Mucosa of rectum (tissue), 2 donors: ENCODE data around the gene TMA7.
"Not testable (repeated sequence)": the region's sequence is repeated elsewhere in the genome, so short reads cannot be mapped to it uniquely, and the experiment has no call there.

Source experiments
- H3K27ac ChIP-seq, 2 donors: one replicate each; pipeline ENCODE4 v1.7.0; 2013; ENCODE audit warnings: inconsistent platforms in 2 of 2, low read depth in 2 of 2, low read length in 2 of 2
- H3K27me3 ChIP-seq, 2 donors: one replicate each; pipeline ENCODE4 v1.7.0; 2013; ENCODE audit warnings: low read length in 2 of 2; ENCODE audit not compliant: control insufficient read depth in 2 of 2, insufficient read depth in 2 of 2
- H3K36me3 ChIP-seq, 2 donors: one replicate each; pipeline ENCODE4 v1.7.0; 2013; ENCODE audit warnings: low read length in 2 of 2; ENCODE audit not compliant: control insufficient read depth in 2 of 2, insufficient read depth in 2 of 2
- H3K4me1 ChIP-seq, 2 donors: one replicate each; pipeline ENCODE4 v1.7.0; 2013; ENCODE audit warnings: low read length in 2 of 2, mild to moderate bottlenecking in 1 of 2; ENCODE audit not compliant: control insufficient read depth in 2 of 2, insufficient read depth in 2 of 2
- H3K4me3 ChIP-seq, 2 donors: one replicate each; pipeline ENCODE4 v1.7.0; 2013; ENCODE audit warnings: low read length in 2 of 2
- H3K9ac ChIP-seq, 2 donors: one replicate each; pipeline ENCODE4 v1.7.0; 2013; ENCODE audit warnings: low read length in 2 of 2, low read depth in 1 of 2, mild to moderate bottlenecking in 1 of 2
- H3K9me3 ChIP-seq, 2 donors: one replicate each; pipeline ENCODE4 v1.7.0; 2013; ENCODE audit warnings: low read length in 2 of 2; ENCODE audit not compliant: control insufficient read depth in 2 of 2
- donor health status: healthy.
- donor health status: Normal muscosa, but diverticular disease.

Gene TMA7

GRCh38 chr3:48456456-48456855, 16.4 kb downstream of the TMA7 start:
- Histone ChIP-seq H3K4me1 (no peaks in the 10 kb centered on the region), H3K36me3 (peaks cover 35 to 48% of the 10 kb centered on the region in 2 donors), H3K27me3 (no peaks in the 10 kb centered on the region), H3K4me3 (no peak overlapping the region), H3K27ac (no peak overlapping the region), H3K9me3 (no peaks in the 10 kb centered on the region), H3K9ac (no peak overlapping the region)

- H3K36me3 ChIP-seq, result peaks cover 27 to 49% of the 10 kb centered on the region in 2 donors
- H3K9me3 ChIP-seq, result no peaks in the 10 kb centered on the region
- no peak overlapping the region for H3K4me3 ChIP-seq
- no peak overlapping the region for H3K27ac ChIP-seq
- no peak overlapping the region for H3K9ac ChIP-seq
- no peaks in the 10 kb centered on the region for H3K27me3 ChIP-seq
- no peaks in the 10 kb centered on the region for H3K4me1 ChIP-seq
Measured at GRCh38 chr3:48459331-48459730, 19.3 kb downstream of the TMA7 start.

DNA sequence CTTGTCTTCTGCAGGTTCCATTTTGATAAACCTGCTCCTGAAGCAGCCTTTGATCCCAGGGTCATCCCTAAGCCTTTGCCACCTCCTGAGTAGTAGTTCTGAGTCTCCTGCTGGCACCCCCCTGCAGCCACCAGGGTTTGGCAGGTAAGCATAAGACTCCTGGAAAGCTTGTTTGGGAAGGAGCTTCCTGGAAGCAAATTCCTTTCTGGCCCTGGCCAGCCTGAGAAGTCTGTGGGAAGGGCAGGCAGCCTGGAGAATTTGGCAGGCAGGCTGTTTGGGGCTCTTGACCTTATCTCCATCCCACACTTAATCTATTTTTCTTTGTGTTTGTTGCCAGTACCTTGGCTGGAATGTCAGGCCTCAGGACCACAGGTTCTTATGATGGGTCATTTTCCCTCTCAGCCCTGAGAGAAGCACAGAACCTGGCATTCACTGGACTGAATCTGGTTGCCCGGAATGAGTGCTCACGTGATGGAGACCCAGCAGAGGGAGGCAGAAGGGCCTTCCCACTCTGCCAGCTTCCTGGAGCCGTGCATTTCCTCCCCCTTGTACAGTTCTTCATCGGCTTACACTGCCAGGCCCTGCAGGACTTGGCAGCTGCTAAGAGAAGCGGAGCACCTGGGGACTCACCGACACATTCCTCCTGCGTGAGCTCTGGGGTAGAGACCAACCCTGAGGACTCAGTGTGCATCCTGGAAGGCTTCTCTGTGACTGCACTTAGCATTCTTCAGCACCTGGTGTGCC, 19.9 kb downstream of the TMA7 start:
- Histone ChIP-seq H3K27me3 (no peaks in the 10 kb centered on the region), H3K36me3 (peaks cover 27 to 46% of the 10 kb centered on the region in 2 donors), H3K4me1 (peaks cover 2 to 4% of the 10 kb centered on the region in 2 donors), H3K9me3 (no peaks in the 10 kb centered on the region), H3K4me3 (no peak overlapping the region), H3K27ac (no peak overlapping the region), H3K9ac (no peak overlapping the region)

- Histone ChIP-seq H3K27ac (no peak overlapping the region), H3K4me3 (no peak overlapping the region), H3K9me3 (no peaks in the 10 kb centered on the region), H3K9ac (no peak overlapping the region), H3K36me3 (peaks cover 27 to 46% of the 10 kb centered on the region in 2 donors), H3K4me1 (peaks cover 7 to 9% of the 10 kb centered on the region in 2 donors), H3K27me3 (no peaks in the 10 kb centered on the region)
Measured at GRCh38 chr3:48460517-48460902, 20.5 kb downstream of the TMA7 start.

GRCh38 chr3:48461767-48462166, 21.7 kb downstream of the TMA7 start:
- Histone ChIP-seq H3K36me3 (peaks cover 27 to 41% of the 10 kb centered on the region in 2 donors), H3K4me1 (peaks cover 15 to 21% of the 10 kb centered on the region in 2 donors)
- H3K27ac ChIP-seq, H3K9me3 ChIP-seq, H3K9ac ChIP-seq, H3K4me3 ChIP-seq, H3K27me3 ChIP-seq: not testable (repeated sequence)

DNA sequence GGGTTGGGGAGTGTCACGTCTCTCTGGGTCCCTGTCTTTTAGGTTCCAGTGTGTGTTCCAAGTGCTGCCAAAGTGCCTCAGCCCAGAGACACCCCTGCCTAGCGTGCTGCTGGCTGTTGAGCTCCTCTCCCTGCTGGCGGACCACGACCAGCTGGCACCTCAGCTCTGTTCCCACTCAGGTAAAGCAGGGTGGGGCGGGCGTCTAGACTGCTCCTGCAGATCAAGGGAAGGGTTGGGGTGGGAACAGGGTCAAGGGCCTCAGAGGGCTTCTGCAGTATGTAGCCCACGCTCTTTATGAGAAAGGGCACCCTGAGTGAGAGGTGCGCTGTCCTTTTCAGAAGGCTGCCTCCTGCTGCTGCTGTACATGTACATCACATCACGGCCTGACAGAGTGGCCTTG, 23.6 kb downstream of the TMA7 start:
- Histone ChIP-seq H3K4me3 (no peak overlapping the region), H3K36me3 (peaks cover 36 to 50% of the 10 kb centered on the region in 2 donors), H3K4me1 (peaks cover 33 to 40% of the 10 kb centered on the region in 2 donors), H3K9me3 (no peaks in the 10 kb centered on the region), H3K27me3 (no peaks in the 10 kb centered on the region), H3K9ac (no peak overlapping the region), H3K27ac (peak overlapping the region in 1 of 2 donors; percentile 100)

DNA sequence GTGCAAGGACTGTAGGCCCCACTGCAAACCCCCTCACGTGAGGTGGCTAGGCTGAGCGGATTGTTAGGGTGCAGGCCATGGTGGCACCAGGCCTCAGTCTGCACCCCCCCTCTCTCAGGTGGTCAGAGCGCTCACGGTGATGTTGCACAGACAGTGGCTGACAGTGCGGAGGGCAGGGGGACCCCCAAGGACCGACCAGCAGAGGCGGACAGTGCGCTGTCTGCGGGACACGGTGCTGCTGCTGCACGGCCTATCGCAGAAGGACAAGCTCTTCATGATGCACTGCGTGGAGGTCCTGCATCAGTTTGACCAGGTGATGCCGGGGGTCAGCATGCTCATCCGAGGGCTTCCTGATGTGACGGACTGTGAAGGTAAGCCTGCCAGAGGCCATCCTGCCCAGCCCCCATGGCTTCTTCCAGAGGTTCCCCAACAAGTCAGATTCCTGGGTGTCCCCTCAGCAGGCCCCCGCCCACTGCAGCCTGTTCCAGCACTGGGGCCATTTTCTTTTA, 24.7 kb downstream of the TMA7 start:
- Histone ChIP-seq H3K9me3 (no peaks in the 10 kb centered on the region), H3K9ac (peak overlapping the region; percentile 91 to 92), H3K4me1 (peaks cover 42 to 45% of the 10 kb centered on the region in 2 donors), H3K4me3 (peak overlapping the region in 1 of 2 donors; percentile 86), H3K27me3 (no peaks in the 10 kb centered on the region), H3K27ac (peak overlapping the region; percentile 100), H3K36me3 (peaks cover 36 to 51% of the 10 kb centered on the region in 2 donors)

GRCh38 chr3:48465237-48465530, 25.1 kb downstream of the TMA7 start:
- H3K36me3 ChIP-seq, result peaks cover 32 to 51% of the 10 kb centered on the region in 2 donors
- peak overlapping the region in 1 of 2 donors; percentile 86 for H3K4me3 ChIP-seq
- no peaks in the 10 kb centered on the region for H3K9me3 ChIP-seq
- H3K27me3 ChIP-seq, result no peaks in the 10 kb centered on the region
- H3K27ac ChIP-seq, result peak overlapping the region; percentile 100
- peak overlapping the region; percentile 91 to 92 for H3K9ac ChIP-seq
- H3K4me1 ChIP-seq, result peaks cover 45% of the 10 kb centered on the region in 2 donors

- Histone ChIP-seq H3K27ac (peak overlapping the region; percentile 100), H3K36me3 (peaks cover 26 to 46% of the 10 kb centered on the region in 2 donors), H3K4me1 (peaks cover 45 to 48% of the 10 kb centered on the region in 2 donors), H3K9ac (peak overlapping the region; percentile 91 to 92), H3K4me3 (peak overlapping the region; percentile 84 to 86), H3K9me3 (no peaks in the 10 kb centered on the region), H3K27me3 (no peaks in the 10 kb centered on the region)
Measured at GRCh38 chr3:48465531-48466378, 25.7 kb downstream of the TMA7 start.
